Small intestine (tissue), 7 donors: ENCODE results near the gene PTPN22. TPM values are rescaled to one million over a fixed set of nuclear protein-coding genes. Genes with fewer than 3 reads are reported as not detected.

Experiments used
- DNase-seq, 2 donors: peaks; one replicate each; pipeline versions ENCODE4 v3.0.0 to v3.0.0-alpha.2; 2013
- FAIRE-seq: peaks from 2 replicates; lab custom pipeline; 2012; peaks lifted over from hg19 to GRCh38; lab: Jason Lieb, UNC
- H3K27ac ChIP-seq, 3 donors: one replicate each; pipeline ENCODE4 v1.5.1; 2013; ENCODE audit warnings: low read length in 2 of 3, mild to moderate bottlenecking in 2 of 3, control low read depth in 1 of 3, inconsistent platforms in 1 of 3, low read depth in 1 of 3, moderate library complexity in 1 of 3
- H3K27me3 ChIP-seq, 3 donors: one replicate each; pipeline ENCODE4 v1.6.1; 2013; ENCODE audit warnings: low read length in 3 of 3, inconsistent platforms in 1 of 3; ENCODE audit not compliant: control insufficient read depth in 3 of 3, insufficient read depth in 3 of 3
- H3K36me3 ChIP-seq, 3 donors: one replicate each; pipeline ENCODE4 v1.6.1; 2013; ENCODE audit warnings: low read length in 3 of 3, inconsistent platforms in 1 of 3, low read depth in 1 of 3, mild to moderate bottlenecking in 1 of 3, moderate library complexity in 1 of 3; ENCODE audit not compliant: control insufficient read depth in 3 of 3, insufficient read depth in 2 of 3
- H3K4me1 ChIP-seq, 3 donors: one replicate each; pipeline ENCODE4 v1.6.1; 2013; ENCODE audit warnings: low read length in 2 of 3, inconsistent platforms in 1 of 3, low read depth in 1 of 3, mild to moderate bottlenecking in 1 of 3, moderate library complexity in 1 of 3; ENCODE audit not compliant: control insufficient read depth in 3 of 3, insufficient read depth in 2 of 3
- H3K4me3 ChIP-seq, 3 donors: one replicate each; pipeline ENCODE4 v1.5.1; 2013; ENCODE audit warnings: low read length in 3 of 3, control low read depth in 1 of 3, inconsistent platforms in 1 of 3, low read depth in 1 of 3, mild to moderate bottlenecking in 1 of 3, moderate library complexity in 1 of 3
- H3K9me3 ChIP-seq, 2 donors: one replicate each; pipeline ENCODE4 v1.6.1; 2013; ENCODE audit warnings: low read depth in 1 of 2, low read length in 1 of 2; ENCODE audit not compliant: control insufficient read depth in 2 of 2, insufficient read depth in 1 of 2
- WGBS, 3 donors: extraction: QIAGEN DNeasy Blood & Tissue Kit; methylation state at CpG; one replicate each; pipeline ENCODE4 v1.1.7; 2013; 5-methylcytosine and 5-hydroxymethylcytosine counted together
- polyA plus RNA-seq, 4 donors: library from polyadenylated mRNA; stranded (reverse) in 3 of 4; unstranded in 1 of 4; fragments of 200-250 nt in 3 of 4; fragments of 120-200 nt in 1 of 4; gene quantifications; one replicate each; pipeline versions ENCODE4 v1.2.1 to v1.2.3, GENCODE V29; 2013
- donor health status: healthy with polysubstance abuse.
- donor health status: control.
- donor health status: control.
- donor health status: Bipolar disorder and iron deficiency.
- donor health status: healthy.

The PTPN22 gene
- polyA plus RNA-seq, 4 donors: 2.0 to 20.1 (median 8.4) TPM

DNA sequence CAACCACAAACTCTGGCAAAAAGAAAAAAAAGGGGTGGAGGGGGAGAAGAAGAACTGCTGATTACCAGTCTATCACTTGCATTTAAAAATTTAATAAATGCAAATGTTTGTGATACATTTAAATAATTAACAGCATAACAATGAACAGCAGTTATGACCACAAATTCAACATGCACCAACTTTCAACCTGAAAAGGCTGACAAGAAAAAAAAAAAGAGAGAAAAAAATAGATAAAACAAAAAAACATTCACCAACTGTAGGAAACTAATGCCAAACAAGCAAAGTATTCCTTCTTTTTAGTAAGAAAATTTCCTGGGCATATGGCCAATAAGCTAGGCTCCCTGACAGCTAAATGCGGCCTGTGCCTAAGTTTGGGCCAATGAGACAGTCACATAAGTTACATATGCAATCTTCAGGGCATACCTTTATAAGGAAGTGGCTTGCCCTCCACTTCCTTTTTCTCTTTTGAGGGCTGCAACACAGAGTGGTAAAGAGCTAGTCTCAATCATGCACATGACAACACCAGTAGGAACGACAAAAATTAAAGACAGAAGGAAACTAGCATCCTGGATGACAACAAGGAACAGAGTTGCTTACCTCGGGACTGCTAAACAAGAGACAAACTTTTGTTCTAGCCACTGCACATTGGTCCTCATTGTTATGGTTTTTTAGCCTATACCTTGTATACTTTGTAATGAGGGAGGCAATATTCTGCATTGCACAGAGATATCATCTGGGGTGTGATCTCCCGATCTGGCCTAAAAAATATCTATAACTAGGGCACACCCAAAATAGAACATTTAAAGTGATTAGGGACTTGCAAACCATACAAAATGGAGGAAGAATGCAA, 88.0 kb downstream of the PTPN22 start:
- Histone ChIP-seq H3K27ac (peak overlapping the region; percentile 5 to 20 (median 19)), H3K9me3 (no peaks in the 10 kb centered on the region), H3K4me3 (no peak overlapping the region), H3K36me3 (peaks cover 0 to 2% (median 0%) of the 10 kb centered on the region in 3 donors), H3K4me1 (peaks cover 0 to 21% (median 6%) of the 10 kb centered on the region in 3 donors), H3K27me3 (no peaks in the 10 kb centered on the region)
- FAIRE-seq (no peak), DNase-seq (peak in 1 of 2 donors; percentile 61)
- WGBS, 3 donors: 27 to 57% (median 40%) methylated on average over 4 of the region's 4 CpGs

- no peak overlapping the region for H3K27ac ChIP-seq
- 41 to 59% (median 54%) methylated on average over 2 of the region's 2 CpGs for WGBS, 3 donors
Measured at GRCh38 chr1:113782406-113782805, 89.1 kb downstream of the PTPN22 start.

GRCh38 chr1:113780374-113781146, 91.0 kb downstream of the PTPN22 start:
- Histone ChIP-seq H3K36me3 (peaks cover 2 to 4% (median 3%) of the 10 kb centered on the region in 3 donors), H3K9me3 (no peaks in the 10 kb centered on the region), H3K4me3 (no peak overlapping the region), H3K4me1 (peaks cover 0 to 16% (median 6%) of the 10 kb centered on the region in 3 donors), H3K27ac (peak overlapping the region in 1 of 3 donors; percentile 68), H3K27me3 (no peaks in the 10 kb centered on the region)
- DNase-seq (peak in 1 of 2 donors; percentile 22), FAIRE-seq (no peak)
- WGBS, 3 donors: 59 to 76% (median 61%) methylated on average over 5 of the region's 5 CpGs

More at GRCh38 chr1:113782406-113782805, 89.1 kb downstream of the PTPN22 start:
- DNase-seq: no peak
- peaks cover 0 to 19% (median 6%) of the 10 kb centered on the region in 3 donors for H3K4me1 ChIP-seq
- H3K36me3 ChIP-seq: peaks cover 0 to 2% (median 0%) of the 10 kb centered on the region in 3 donors
- FAIRE-seq: no peak
- no peaks in the 10 kb centered on the region for H3K9me3 ChIP-seq
- H3K4me3 ChIP-seq: no peak overlapping the region
- no peaks in the 10 kb centered on the region for H3K27me3 ChIP-seq

DNA sequence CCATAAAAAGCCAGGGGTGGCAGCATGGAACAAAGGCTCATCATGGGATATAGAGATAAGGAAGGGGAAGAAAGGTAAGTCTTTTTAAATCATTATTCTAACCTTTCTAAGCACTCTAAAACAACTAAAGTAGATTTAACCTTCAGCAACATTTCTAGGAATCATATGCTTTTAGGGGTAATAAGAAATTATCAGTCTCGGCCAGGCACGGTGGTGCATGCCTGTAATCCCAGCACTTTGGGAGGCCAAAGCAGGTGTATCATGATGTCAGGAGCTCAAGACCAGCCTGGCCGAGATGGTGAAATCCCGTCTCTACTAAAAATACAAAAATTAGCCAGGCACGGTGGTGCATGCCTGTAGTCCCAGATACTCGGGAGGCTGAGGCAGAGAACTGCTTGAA, 92.0 kb downstream of the PTPN22 start:
- no peak overlapping the region for H3K27ac ChIP-seq

DNA sequence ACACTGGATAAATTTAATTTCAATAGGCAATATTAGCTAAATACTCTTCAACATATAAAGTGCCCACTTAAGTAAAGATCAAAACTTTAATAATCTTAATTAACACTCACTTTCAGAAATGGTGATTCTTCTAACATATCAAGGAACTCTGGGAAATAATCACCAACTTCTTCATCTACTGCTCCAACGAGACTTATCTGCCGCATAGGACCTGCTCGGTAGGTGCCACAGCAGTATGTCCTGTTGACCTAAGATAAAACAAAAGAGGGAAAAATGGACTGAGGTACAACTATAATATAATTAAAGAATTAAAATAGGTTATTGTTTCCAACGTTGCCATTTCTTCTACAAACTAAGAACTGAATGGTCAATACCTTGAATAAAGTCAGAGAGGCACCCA, 94.0 kb downstream of the PTPN22 start:
- Histone ChIP-seq H3K9me3 (no peaks in the 10 kb centered on the region), H3K27ac (no peak overlapping the region), H3K4me1 (peaks cover 0 to 11% (median 0%) of the 10 kb centered on the region in 3 donors), H3K27me3 (no peaks in the 10 kb centered on the region), H3K4me3 (no peak overlapping the region), H3K36me3 (peaks cover 2 to 18% (median 3%) of the 10 kb centered on the region in 3 donors)
- FAIRE-seq (no peak), DNase-seq (no peak)
- WGBS, 3 donors: 75 to 88% (median 81%) methylated on average over 4 of the region's 4 CpGs

More for the DNA sequence above, 92.0 kb downstream of the PTPN22 start:
- WGBS, 3 donors: 94 to 96% (median 94%) methylated on average over 6 of the region's 6 CpGs
- DNase-seq (no peak), FAIRE-seq (no peak)
- Histone ChIP-seq H3K4me3 (no peak overlapping the region), H3K4me1 (peaks cover 0 to 16% (median 4%) of the 10 kb centered on the region in 3 donors), H3K27me3 (no peaks in the 10 kb centered on the region), H3K36me3 (peaks cover 2 to 10% (median 3%) of the 10 kb centered on the region in 3 donors), H3K9me3 (no peaks in the 10 kb centered on the region)

GRCh38 chr1:113770031-113770430, 101.5 kb downstream of the PTPN22 start:
- no peak overlapping the region for H3K4me3 ChIP-seq
- peaks cover 2 to 18% (median 9%) of the 10 kb centered on the region in 3 donors for H3K36me3 ChIP-seq
- no peaks in the 10 kb centered on the region for H3K27me3 ChIP-seq
- DNase-seq (no peak), FAIRE-seq (no peak)
- WGBS, 3 donors: 60 to 96% (median 89%) methylated on average over 1 of the region's 1 CpG
- peaks cover 0 to 5% (median 2%) of the 10 kb centered on the region in 3 donors for H3K4me1 ChIP-seq
- no peak overlapping the region for H3K27ac ChIP-seq
- no peaks in the 10 kb centered on the region for H3K9me3 ChIP-seq

- Histone ChIP-seq H3K9me3 (no peaks in the 10 kb centered on the region), H3K4me1 (peaks cover 0 to 5% (median 2%) of the 10 kb centered on the region in 3 donors), H3K36me3 (peaks cover 2 to 18% (median 8%) of the 10 kb centered on the region in 3 donors), H3K27me3 (no peaks in the 10 kb centered on the region), H3K4me3 (no peak overlapping the region), H3K27ac (no peak overlapping the region)
- DNase-seq: no peak
- FAIRE-seq: no peak
Measured at GRCh38 chr1:113769601-113769970, 101.9 kb downstream of the PTPN22 start.

- Histone ChIP-seq H3K36me3 (peaks cover 2 to 18% (median 4%) of the 10 kb centered on the region in 3 donors), H3K4me1 (peaks cover 0 to 5% (median 2%) of the 10 kb centered on the region in 3 donors), H3K9me3 (no peaks in the 10 kb centered on the region), H3K27me3 (no peaks in the 10 kb centered on the region), H3K27ac (no peak overlapping the region), H3K4me3 (no peak overlapping the region)
- no peak for DNase-seq
- no peak for FAIRE-seq
- WGBS, 3 donors: 88 to 97% (median 96%) methylated on average over 1 of the region's 1 CpG
Measured at GRCh38 chr1:113768916-113769600, 102.5 kb downstream of the PTPN22 start.
